Body of pancreas (tissue), 4 donors: ENCODE data around the gene ITPK1. TPM values are rescaled to one million over a fixed set of nuclear protein-coding genes. Genes with fewer than 3 reads are reported as not detected.

Experiments used
- ATAC-seq: fragments of 150-250 bp; one replicate; pipeline ENCODE4 v1.9.1; 2016
- DNase-seq, 4 donors: peaks; one replicate each; pipeline ENCODE4 v3.0.0-alpha.2; 2019
- H3K27ac ChIP-seq, 4 donors: fragments of 200-600 bp; sonication (generic); 1 replicate in 3 of 4; 2 replicates in 1 of 4; pipeline versions ENCODE4 v1.5.1 to v1.6.1; 2016 to 2019; ENCODE audit warnings: mild to moderate bottlenecking in 1 of 4, mixed read lengths in 1 of 4, moderate library complexity in 1 of 4
- H3K27me3 ChIP-seq, 2 donors: fragments of 200-600 bp; sonication (generic); one replicate each; pipeline ENCODE4 v1.6.0; 2016; ENCODE audit warnings: mild to moderate bottlenecking in 1 of 2
- H3K36me3 ChIP-seq, 2 donors: fragments of 200-600 bp; sonication (generic); replicated peaks in 1 of 2; 2 replicates each; pipeline ENCODE4 v1.5.1; 2016; ENCODE audit warnings: low read depth in 2 of 2; ENCODE audit not compliant: insufficient read depth in 1 of 2
- H3K4me1 ChIP-seq: fragments of 200-600 bp; sonication (generic); one replicate; pipeline ENCODE4 v1.6.0; 2016
- H3K4me3 ChIP-seq, 2 donors: fragments of 200-600 bp; sonication (generic); 1 replicate in 1 of 2; 2 replicates in 1 of 2; pipeline ENCODE4 v1.5.1; 2016 to 2019
- H3K9me3 ChIP-seq, 3 donors: fragments of 200-600 bp; sonication (generic); 1 replicate in 2 of 3; 2 replicates in 1 of 3; pipeline ENCODE4 v1.5.1; 2016
- CTCF ChIP-seq, 7 experiments: fragments of 450-650 bp in 4 of 7; fragments of 200-600 bp in 3 of 7; sonication (generic) in 3 of 7; IDR thresholded peaks; one replicate each; pipeline ENCODE4 v1.5.1; 2016 to 2019; ENCODE audit warnings: antibody characterized with exemption in 7 of 7
- POLR2A ChIP-seq, 3 donors: fragments of 450-650 bp; IDR thresholded peaks; one replicate each; pipeline ENCODE4 v1.6.1; 2016; ENCODE audit warnings: antibody characterized with exemption in 3 of 3, mild to moderate bottlenecking in 2 of 3
- WGBS, 2 donors: methylation state at CpG; one replicate each; pipeline ENCODE4 v1.1.5; 2017; 5-methylcytosine and 5-hydroxymethylcytosine counted together
- intact Hi-C: fragments of 100-400 bp; cut with DNase I; formaldehyde crosslinking; loops from one replicate; pipeline ENCODE4 v1.15.1; 2023
- total RNA-seq, 2 donors: library from RNA; depleted of rRNA; stranded (reverse); fragments of >200 nt; gene quantifications; one replicate each; pipeline ENCODE4 v1.1.0, GENCODE V29; 2016

ITPK1 gene
- total RNA-seq, 2 donors from 2014 or later, result 30.1 to 32.6 TPM

DNA sequence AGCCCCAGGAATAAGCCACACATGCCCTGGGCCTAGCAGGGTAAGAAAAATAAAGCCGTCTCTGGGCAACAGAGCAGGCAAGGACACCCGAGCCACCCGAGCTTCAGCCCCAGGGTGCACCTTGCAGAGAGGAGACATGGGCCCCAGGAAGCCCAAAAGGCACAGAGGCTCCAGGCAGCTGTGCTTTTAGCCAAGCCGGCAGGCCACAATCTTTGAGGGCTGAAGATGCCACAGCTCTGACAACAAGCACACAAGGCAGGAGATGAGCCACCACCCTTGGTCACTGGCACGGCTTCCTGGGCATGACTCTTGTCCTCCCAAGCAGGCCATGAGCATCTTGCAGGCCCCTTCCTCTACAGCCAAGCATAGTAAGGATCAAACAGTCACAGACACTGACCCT is 86.3 kb downstream of the ITPK1 start:
- ATAC-seq (no peak), DNase-seq (no peak)
- TF ChIP-seq POLR2A (IDR thresholded peaks at IDR 0.05), result no peak
- TF ChIP-seq CTCF (IDR thresholded peaks at IDR 0.05), result no peak
- no peaks in the 10 kb centered on the region for H3K9me3 ChIP-seq
- intact Hi-C loops, result no loop called here
- H3K27me3 ChIP-seq, result no peaks in the 10 kb centered on the region
- H3K36me3 ChIP-seq, result no peaks in the 10 kb centered on the region
- no peak overlapping the region for H3K4me3 ChIP-seq
- H3K4me1 ChIP-seq, result peaks cover 14% of the 10 kb centered on the region
- no peak overlapping the region for H3K27ac ChIP-seq
- WGBS, 2 donors, result 93% methylated on average over 5 of the region's 5 CpGs; no CpG with 5 or more reads in 1 of the 2 donors

- H3K27me3 ChIP-seq, result no peaks in the 10 kb centered on the region
- DNase-seq (no peak), ATAC-seq (no peak)
- WGBS, 2 donors, result 94% methylated on average over 8 to 9 of the region's 9 CpGs
- H3K4me3 ChIP-seq, result no peak overlapping the region
- no peak for TF ChIP-seq POLR2A (IDR thresholded peaks at IDR 0.05)
- TF ChIP-seq CTCF (IDR thresholded peaks at IDR 0.05), result no peak
- peaks cover 14% of the 10 kb centered on the region for H3K4me1 ChIP-seq
- H3K27ac ChIP-seq, result no peak overlapping the region
- no peaks in the 10 kb centered on the region for H3K9me3 ChIP-seq
- intact Hi-C loops, result no loop called here
- no peaks in the 10 kb centered on the region for H3K36me3 ChIP-seq
These were observed 87.0 kb downstream of the ITPK1 start for GRCh38 chr14:93028724-93029076.

GRCh38 chr14:93027810-93028723 is 87.7 kb downstream of the ITPK1 start:
- Histone ChIP-seq H3K4me3 (no peak overlapping the region), H3K27me3 (no peaks in the 10 kb centered on the region), H3K36me3 (no peaks in the 10 kb centered on the region), H3K27ac (no peak overlapping the region), H3K9me3 (no peaks in the 10 kb centered on the region), H3K4me1 (peaks cover 8% of the 10 kb centered on the region)
- peak in 1 of 4 donors; percentile 66 for DNase-seq
- intact Hi-C loops, result no loop called here
- TF ChIP-seq POLR2A (IDR thresholded peaks at IDR 0.05) (no peak), CTCF (IDR thresholded peaks at IDR 0.05) (no peak)
- 73 to 84% methylated on average over 3 to 19 of the region's 19 CpGs for WGBS, 2 donors
- peak; percentile 23 for ATAC-seq

DNA sequence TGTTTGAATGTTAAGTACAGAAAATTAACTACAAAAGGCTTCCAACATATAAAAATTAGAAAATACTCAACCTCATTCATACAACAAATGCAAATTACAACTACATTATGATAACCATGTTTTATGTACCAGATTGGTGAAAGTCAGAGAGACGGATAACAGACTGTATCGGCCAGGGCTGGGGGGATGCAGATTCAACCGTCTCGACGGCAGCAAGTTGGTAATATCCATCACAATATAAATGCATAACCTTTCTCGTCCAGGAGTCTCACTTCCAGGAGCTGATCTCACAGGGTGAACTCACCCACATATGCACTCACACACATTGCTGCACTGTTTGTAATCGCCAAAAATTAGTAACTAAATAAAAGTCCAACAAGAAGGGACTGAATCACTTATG is 89.4 kb downstream of the ITPK1 start:
- intact Hi-C loops, result no loop called here
- Histone ChIP-seq H3K4me1 (no peaks in the 10 kb centered on the region), H3K27me3 (no peaks in the 10 kb centered on the region), H3K9me3 (no peaks in the 10 kb centered on the region), H3K27ac (no peak overlapping the region), H3K4me3 (no peak overlapping the region), H3K36me3 (no peaks in the 10 kb centered on the region)
- TF ChIP-seq CTCF (IDR thresholded peaks at IDR 0.05) (no peak), POLR2A (IDR thresholded peaks at IDR 0.05) (no peak)
- 86 to 92% methylated on average over 6 to 7 of the region's 7 CpGs for WGBS, 2 donors
- DNase-seq (no peak), ATAC-seq (no peak)

DNA sequence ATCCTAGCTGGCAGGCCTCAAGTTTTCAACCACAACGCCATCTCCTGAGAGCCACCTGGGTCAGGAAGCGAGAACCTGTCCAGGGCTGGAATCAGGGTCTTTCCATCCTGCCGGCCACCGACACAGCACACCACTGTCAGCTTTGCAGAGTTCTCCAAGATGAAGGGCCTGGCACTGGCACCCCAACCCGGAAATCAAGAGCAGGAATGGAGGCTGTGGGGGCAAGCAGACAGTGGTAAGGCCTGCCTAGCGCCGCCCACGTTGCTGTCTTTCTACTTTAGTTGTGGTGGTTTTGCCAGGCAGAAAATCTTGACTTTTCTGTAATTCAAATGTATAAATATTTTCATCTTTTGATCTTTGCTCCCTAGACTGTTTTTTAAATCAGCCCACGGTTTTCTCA is 90.7 kb downstream of the ITPK1 start:
- intact Hi-C loops, result no loop called here
- WGBS, 2 donors, result 83 to 91% methylated on average over 7 to 9 of the region's 9 CpGs

More for the DNA sequence above, 90.7 kb downstream of the ITPK1 start:
- peaks cover 5% of the 10 kb centered on the region for H3K4me1 ChIP-seq
- no peak for ATAC-seq
- no peaks in the 10 kb centered on the region for H3K9me3 ChIP-seq
- H3K4me3 ChIP-seq, result no peak overlapping the region
- H3K27me3 ChIP-seq, result no peaks in the 10 kb centered on the region
- no peak for DNase-seq
- no peak for TF ChIP-seq POLR2A (IDR thresholded peaks at IDR 0.05)
- TF ChIP-seq CTCF (IDR thresholded peaks at IDR 0.05), result no peak
- no peak overlapping the region for H3K27ac ChIP-seq
- no peaks in the 10 kb centered on the region for H3K36me3 ChIP-seq
